ENCODE measurements around the gene PI4KA.
"Not testable (repeated sequence)": the region's sequence is repeated elsewhere in the genome, so short reads cannot be mapped to it uniquely, and the experiment has no call there.

The PI4KA gene

GRCh38 chr22:20717981-20718380, 140.6 kb downstream of the PI4KA start:
- not testable (repeated sequence) for DNase-seq

DNA sequence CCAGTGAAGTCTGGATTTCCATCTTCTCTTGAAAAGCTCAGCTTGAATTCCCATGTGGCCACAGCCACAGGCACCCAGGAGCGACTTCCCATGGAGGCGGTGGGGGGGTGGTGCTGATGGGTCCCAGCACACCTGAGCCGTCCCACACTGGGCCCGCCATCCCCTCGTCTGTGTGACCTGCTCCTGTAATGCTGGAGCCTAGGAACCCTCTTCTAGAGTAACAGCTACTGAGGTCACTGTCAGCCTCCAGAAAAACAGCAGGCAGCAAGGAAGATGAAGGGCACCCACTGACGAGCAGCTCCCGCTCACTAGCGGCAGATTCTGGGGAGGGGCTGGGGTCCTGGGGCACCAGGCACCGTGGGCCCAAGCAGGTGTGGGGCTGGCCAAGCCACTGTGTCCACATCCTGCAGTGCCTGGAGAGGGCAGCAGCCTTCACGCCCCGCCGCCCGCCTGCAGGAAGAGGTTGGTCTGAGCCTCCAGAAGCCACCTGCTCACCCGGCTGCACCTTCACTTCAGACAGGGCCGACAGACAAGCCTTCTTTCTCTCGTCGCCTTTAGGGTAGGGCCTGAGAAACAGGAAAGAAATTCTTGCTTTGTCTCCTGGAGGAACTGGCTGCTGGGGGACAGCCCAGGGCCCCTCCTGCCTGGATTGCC, 141.3 kb downstream of the PI4KA start:
- not testable (repeated sequence) for DNase-seq

GRCh38 chr22:20713116-20713515, 145.5 kb downstream of the PI4KA start:
- DNase-seq: not testable (repeated sequence)

DNA sequence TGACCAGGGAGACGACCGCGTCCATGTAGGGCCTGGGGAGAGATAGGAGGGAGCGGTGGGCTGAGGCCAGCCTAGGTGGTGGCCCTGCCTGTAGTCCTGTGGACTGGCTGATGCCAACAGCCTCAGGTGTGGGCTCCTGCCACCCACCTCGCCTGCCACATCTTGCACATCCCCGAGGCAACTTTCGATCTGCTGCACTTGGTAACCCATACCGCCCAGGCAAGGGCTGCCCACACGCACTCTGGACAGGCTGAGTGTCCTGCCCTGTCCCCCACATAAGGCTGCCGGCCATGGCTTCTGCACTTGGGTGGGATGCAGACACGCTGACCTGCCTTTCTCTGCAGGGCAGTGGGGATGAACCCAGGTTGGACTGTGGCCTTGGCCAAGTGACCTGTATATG, 148.6 kb downstream of the PI4KA start:
- not testable (repeated sequence) for DNase-seq

DNA sequence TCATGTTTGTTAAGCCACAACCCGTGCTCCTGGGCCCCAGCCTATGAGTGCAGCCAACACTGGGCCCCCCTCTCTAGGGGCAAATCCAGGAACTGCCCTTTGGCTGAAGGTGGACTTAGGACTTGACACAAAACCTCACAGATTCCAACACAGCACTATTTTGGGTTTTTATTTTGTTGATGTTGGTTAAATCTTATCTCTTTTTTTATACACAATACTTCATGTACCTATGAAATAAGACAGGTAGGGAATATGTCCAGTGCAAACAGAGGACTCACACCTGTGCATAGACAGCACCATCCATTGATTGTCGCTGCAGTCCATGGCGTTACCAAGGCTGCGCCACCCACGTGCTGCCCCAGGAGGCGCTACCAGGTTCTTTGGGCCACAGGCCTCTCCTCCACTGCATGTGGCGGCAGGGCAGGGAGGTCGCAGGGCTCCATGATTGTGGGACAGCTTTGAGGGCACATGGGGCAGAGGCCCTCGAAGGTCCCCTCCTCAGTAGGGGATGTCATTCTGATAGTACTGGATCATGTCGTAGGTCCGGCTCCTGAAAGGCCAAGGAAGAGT, 151.0 kb downstream of the PI4KA start:
- DNase-seq: not testable (repeated sequence)

DNA sequence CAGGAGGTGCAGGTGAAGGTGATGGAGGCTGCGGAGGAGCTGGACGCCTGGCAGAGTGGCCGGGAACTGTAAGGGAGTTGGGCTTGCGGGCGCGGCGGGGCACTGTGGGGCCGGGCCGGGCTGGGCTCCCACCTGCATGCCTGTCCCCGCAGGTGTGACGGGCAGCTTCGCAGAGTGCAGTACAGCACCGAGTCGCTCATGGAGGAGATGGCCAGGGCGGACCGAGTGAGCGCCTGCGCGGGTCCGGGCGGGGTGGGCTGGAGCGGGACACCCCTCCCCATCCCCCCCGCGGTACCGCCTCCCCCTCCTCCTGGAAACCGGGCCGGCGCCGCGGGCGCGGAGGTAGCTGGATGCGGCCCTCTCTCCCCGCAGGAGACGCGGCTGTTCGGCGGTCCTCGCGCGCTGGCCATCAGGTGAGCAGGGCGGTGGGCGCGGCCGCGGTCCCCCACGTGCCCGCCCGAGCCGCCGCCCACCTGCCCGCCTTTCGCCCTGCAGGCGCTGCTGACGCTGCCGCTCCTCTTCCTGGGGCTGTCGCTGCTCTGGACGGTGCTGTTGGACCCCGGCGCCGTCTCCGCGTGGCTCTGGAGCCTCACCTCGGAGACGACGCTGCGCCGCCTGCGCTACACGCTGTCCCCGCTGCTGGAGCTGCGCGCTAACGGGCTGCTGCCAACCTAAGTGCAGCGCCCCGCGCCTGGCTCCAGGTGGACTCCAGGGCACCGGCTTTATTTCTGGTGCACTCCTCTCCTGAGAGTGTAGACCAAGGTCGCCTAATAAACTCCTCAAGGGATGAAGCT, 154.6 kb downstream of the PI4KA start:
- peak; percentile 48 for DNase-seq

DNA sequence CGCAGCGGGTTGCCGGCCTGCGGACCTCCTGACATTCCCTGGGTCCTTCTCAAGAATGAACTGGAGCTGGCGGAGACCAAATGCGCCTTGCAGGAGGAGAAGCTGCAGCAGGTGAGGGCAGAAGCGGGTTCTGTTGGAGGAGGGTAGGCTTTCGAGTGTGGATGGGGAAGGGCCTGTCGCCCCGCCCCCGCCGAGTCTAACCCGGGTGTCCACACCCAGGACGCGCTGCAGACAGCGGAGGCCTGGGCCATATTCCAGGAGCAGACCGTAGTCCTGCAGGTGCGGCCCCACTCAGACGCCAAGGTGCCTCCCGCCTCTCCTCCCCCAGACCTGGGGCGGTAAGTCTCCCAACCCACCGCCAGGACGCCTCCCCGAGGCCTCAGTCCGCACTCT, 155.2 kb downstream of the PI4KA start:
- DNase-seq: not testable (repeated sequence)

- DNase-seq: peak; percentile 96
Observed at GRCh38 chr22:20702546-20703413, 155.8 kb downstream of the PI4KA start.

DNA sequence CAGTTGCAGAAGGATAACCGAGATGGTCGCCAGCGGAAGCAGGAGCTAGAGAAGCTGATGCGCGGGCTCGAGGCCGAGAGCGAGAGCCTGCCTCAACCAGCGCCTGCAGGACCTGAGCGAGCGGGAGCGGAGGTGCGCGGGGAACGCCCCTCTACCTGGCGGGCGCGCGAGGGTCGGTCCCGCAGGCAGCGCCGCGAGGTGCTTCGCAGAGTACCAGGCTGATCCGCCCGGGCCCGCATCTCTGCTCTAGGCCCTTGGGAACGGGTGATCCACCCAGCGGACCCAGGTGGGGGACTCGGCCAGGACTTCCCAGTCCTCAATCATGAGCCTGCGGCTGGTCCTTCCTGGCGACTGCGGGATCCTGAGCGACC, 156.5 kb downstream of the PI4KA start:
- not testable (repeated sequence) for DNase-seq

GRCh38 chr22:20701680-20702136, 156.9 kb downstream of the PI4KA start:
- not testable (repeated sequence) for DNase-seq

DNA sequence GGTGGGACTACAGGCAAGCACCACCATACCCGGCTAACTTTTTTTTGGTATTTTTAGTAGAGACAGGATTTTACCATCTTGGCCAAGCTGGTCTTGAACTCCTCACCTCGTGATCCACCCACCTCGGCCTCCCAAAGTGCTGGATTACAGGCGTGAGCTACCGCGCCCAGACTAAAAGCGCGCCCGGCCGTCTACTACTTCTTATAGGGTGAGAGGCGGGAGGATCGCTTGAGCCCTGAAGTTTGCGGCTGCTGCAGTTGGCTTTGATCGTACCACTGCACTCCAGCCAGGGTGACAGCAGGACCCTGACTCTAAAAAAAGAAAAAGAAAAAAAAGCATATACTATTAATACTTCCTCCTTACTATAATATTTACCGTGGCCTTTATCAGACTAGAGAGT, 158.3 kb downstream of the PI4KA start:
- DNase-seq: not testable (repeated sequence)

GRCh38 chr22:20699856-20700255, 158.8 kb downstream of the PI4KA start:
- not testable (repeated sequence) for DNase-seq

DNA sequence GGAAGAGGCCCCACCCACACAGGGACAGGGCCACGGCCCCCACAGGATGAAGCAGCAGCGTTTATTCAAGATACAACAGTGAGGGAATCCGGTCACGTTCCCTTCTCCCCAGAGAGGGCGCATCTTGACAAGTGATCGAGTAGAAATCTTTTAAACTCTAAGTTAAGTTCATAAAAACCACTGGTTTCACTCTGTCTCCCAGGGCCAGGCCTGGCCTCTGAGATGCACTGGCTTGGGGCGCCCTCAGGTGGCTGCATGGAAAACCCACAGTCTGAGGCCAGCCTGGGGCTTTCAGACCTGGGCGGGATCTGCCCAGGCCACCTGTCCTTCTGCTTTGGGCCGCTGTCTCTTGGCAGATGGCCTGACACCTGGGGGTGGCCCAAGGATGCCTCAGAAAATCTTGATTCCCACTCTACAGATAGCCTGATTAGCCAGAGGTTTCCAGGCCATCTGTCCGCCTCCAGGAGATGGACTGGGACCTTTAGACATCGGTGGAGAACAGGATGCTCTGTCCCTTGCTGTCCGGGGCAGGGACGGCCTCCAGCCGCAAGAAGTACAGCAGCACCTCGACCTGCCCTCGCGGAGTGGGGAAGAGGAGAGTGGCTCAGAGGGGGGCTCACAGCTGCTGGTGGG, 161.0 kb downstream of the PI4KA start:
- not testable (repeated sequence) for DNase-seq

- DNase-seq: not testable (repeated sequence)
Observed at GRCh38 chr22:20696056-20696455, 162.6 kb downstream of the PI4KA start.

- DNase-seq: not testable (repeated sequence)
Observed at GRCh38 chr22:20695205-20695604, 163.4 kb downstream of the PI4KA start.

GRCh38 chr22:20694256-20694655, 164.4 kb downstream of the PI4KA start:
- not testable (repeated sequence) for DNase-seq

DNA sequence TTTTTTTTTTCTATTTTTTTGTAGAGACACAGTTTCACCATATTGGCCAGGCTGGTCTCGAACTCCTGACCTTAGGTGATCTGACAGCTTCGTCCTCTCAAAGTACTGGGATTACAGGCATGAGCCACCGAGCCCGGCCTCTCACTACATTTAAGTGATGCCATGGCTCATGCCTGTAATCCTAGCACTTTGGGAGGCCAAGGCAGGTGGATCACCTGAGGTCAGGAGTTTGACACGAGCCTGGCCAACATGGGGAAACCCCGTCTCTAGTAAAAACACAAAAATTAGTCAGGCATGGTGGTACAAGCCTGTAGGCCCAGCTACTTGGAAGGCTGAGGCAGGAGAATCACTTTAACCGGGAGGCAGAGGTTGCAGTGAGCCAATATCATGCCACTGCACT, 165.7 kb downstream of the PI4KA start:
- not testable (repeated sequence) for DNase-seq

DNA sequence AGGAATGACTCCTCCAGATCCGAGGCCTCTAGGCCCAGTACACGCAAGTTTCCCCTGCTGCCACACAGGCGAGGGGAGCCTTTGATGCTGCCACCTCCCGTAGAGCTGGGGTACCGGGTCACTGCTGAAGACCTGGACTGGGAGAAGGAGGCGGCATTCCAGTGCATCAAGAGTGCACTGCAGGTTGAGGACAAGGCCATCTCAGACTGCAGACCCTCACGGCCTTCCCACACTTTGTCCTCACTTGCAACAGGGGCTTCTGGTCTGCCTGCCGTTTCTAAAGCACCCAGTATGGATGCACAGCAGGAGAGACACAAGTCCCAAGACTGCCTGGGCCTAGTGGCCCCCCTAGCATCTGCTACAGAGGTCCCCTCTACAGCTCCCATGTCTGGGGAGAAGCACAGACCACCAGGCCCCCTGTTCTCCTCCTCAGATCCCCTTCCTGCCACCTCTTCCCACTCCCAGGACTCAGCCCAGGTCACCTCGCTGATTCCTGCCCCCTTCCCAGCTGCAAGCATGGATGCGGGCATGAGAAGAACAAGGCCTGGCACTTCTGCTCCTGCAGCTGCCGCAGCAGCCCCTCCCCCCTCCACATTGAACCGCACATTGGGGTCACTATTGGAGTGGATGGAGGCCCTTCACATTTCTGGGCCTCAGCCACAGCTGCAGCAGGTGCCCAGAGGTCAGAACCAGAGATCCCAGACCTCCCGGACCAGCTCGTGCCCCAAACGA, 167.9 kb downstream of the PI4KA start:
- not testable (repeated sequence) for DNase-seq

DNA sequence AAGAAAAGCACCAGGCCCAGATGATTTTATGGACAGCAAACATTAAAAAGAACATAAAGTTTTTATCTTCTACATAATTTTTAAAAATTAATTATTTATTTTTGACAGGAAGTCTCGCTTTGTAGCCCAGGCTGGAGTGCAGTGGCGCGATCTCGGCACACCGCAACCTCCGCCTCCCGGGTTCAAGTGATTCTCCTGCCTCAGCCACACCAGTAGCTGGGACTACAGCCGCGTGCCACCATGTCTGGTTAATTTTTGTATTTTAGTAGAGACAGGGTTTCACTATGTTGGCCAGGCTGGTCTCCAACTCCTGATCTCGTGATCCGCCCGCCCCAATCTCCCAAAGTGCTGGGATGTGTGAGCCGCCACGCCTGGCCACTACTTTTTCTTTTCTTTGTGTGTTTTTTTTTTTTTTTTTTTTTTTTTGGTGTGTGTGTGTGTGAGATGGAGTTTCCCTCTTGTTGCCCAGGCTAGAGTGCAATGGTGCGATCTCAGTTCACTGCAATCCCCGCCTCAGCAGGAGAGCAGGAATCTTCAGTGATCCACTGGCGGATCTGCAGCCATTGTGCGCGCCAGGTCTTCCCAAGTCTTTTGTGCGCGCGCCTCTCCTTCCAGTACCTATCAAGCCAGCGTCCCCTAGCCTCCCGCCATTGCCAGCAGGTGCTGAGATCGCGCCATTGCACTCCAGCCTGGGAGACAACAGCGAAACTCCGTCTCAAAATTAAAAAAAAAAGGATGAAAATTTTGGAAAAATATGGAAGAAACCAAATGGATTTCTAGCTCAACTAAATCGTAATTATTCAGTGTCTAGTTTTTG, 171.0 kb downstream of the PI4KA start:
- DNase-seq: not testable (repeated sequence)

DNA sequence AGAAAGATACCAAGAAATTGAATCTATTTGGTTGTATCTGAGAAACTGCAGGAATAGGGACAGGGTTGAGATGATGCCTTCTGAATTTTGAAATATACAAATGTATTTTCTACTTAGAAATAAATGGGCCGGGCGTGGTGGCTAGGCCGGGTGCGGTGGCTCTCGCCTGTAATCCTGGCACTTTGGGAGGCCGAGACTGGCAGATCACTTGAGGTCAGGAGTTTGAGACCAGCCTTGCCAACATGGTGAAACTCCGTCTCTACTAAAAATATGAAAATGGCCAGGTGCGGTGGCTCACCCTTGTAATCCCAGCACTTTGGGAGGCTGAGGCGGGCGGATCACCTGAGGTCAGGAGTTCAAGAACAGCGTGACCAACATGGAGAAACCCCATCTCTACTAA, 172.8 kb downstream of the PI4KA start:
- not testable (repeated sequence) for DNase-seq

All from activated CD4-positive, CD25-positive, alpha-beta regulatory T cell treated with anti-CD3 and anti-CD28 coated beads, Interleukin-2, amount 50 U/mL, for 72 hours (primary cell).